Measurements from ENCODE around the gene LCE3B. TPM values are rescaled to one million over a fixed set of nuclear protein-coding genes. Genes with fewer than 3 reads are reported as not detected.

The LCE3B gene
- total RNA-seq = not detected
- not detected for polyA plus RNA-seq (2013, experiment 1 of 2)
- not detected for polyA plus RNA-seq (2013, experiment 2 of 2)
- total RNA-seq = 0 reads per million in 172 experiments

DNA sequence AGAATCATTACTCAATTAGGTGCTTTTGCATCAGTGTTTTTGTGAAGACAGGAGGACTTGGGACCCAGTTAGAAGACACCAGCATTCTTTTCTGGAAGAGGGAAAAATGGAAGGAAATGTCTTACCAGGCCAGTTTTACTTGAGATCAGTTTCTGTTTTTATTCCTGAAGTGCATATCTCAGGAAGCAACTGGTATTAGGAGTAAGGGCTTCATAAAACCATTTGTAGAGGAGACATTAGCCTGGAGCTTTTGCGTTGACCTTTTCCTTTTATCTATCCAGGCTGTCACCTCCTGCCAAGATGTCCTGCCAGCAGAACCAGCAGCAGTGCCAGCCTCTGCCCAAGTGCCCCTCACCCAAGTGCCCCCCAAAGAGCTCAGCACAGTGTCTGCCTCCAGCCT lies at the start of gene LCE3B:
Gene LCE3B (plus strand): TSS at position 301 of the 400 bp plus-strand sequence. CDS start 0 bp downstream, at position 301.
- intact Hi-C loops (cut with DNase I, micrococcal nuclease) = no loop called here
- no peak within 1 kb of the TSS for H3K27ac ChIP-seq (ENCODE audit: low read depth in 1 of 2, low read length in 2 of 2)
- H3K27me3 ChIP-seq (ENCODE audit: control insufficient read depth in 1 of 2, insufficient read depth in 2 of 2, low read length in 2 of 2) = peaks cover 0 to 14% of the 10 kb centered on the region in 2 experiments
- no peak for DNase-seq
- H3K27ac Mint-ChIP-seq = no peak within 1 kb of the TSS
- ChIA-PET CTCF (no interaction called here), POLR2A (no interaction called here)
- H3K4me3 Mint-ChIP-seq = no peak within 1 kb of the TSS
- no peak for ATAC-seq (ENCODE audit: poor library complexity)
- no peaks in the 10 kb centered on the region for H3K36me3 Mint-ChIP-seq (ENCODE audit: low read depth)
- H3K36me3 ChIP-seq (ENCODE audit: insufficient read depth, low read length) = no peaks in the 10 kb centered on the region
- peaks cover 6% of the 10 kb centered on the region for H3K9me3 Mint-ChIP-seq
- no peaks in the 10 kb centered on the region for H3K4me1 Mint-ChIP-seq (ENCODE audit: low read depth)
- H3K9me3 ChIP-seq (ENCODE audit: control insufficient read depth in 1 of 2, insufficient read depth in 1 of 2, low read length in 2 of 2) = no peaks in the 10 kb centered on the region
- no peak within 1 kb of the TSS for H3K4me3 ChIP-seq (ENCODE audit: low read length)
- H3K4me1 ChIP-seq (ENCODE audit: insufficient read depth, low read length) = no peaks in the 10 kb centered on the region
- no peaks in the 10 kb centered on the region for H3K27me3 Mint-ChIP-seq
- TF ChIP-seq, protein P1, sequence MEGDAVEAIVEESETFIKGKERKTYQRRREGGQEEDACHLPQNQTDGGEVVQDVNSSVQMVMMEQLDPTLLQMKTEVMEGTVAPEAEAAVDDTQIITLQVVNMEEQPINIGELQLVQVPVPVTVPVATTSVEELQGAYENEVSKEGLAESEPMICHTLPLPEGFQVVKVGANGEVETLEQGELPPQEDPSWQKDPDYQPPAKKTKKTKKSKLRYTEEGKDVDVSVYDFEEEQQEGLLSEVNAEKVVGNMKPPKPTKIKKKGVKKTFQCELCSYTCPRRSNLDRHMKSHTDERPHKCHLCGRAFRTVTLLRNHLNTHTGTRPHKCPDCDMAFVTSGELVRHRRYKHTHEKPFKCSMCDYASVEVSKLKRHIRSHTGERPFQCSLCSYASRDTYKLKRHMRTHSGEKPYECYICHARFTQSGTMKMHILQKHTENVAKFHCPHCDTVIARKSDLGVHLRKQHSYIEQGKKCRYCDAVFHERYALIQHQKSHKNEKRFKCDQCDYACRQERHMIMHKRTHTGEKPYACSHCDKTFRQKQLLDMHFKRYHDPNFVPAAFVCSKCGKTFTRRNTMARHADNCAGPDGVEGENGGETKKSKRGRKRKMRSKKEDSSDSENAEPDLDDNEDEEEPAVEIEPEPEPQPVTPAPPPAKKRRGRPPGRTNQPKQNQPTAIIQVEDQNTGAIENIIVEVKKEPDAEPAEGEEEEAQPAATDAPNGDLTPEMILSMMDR (IDR thresholded peaks at IDR 0.05) = no peak

DNA sequence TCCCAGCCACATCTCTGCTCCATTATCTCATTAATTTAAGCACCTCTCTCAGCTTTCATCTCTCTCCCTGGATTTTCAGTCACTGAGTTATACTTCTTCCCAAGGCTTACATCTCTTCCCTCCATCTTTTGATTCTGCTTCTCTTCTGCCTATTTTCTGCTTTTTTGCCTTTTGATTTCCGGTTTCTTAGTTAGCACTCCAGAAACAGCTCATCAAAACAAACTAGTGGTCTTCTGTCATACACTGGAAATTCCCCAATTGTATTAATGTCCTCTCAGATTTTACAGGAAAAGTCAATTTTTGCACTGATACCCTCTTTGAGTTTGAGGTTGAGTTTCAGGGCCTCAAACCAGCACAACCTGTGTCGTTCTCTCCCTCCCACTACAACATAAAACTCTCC lies 48.5 kb upstream of the LCE3B start:
- Mint-ChIP-seq H3K36me3 (ENCODE audit: low read depth) (no peaks in the 10 kb centered on the region), H3K9me3 (no peaks in the 10 kb centered on the region), H3K27ac (no peak overlapping the region), H3K4me3 (no peak overlapping the region), H3K27me3 (peaks cover 10% of the 10 kb centered on the region), H3K4me1 (ENCODE audit: low read depth) (no peaks in the 10 kb centered on the region)
- ChIA-PET POLR2A (no interaction called here), CTCF (no interaction called here)
- no peak overlapping the region for H3K27ac ChIP-seq (ENCODE audit: low read depth in 1 of 2, low read length in 2 of 2)
- H3K4me1 ChIP-seq (ENCODE audit: insufficient read depth, low read length) = no peaks in the 10 kb centered on the region
- ATAC-seq (ENCODE audit: poor library complexity) (no peak), DNase-seq (no peak)
- no peaks in the 10 kb centered on the region for H3K27me3 ChIP-seq (ENCODE audit: control insufficient read depth in 1 of 2, insufficient read depth in 2 of 2, low read length in 2 of 2)
- H3K9me3 ChIP-seq (ENCODE audit: control insufficient read depth in 1 of 2, insufficient read depth in 1 of 2, low read length in 2 of 2) = peaks cover 0 to 9% of the 10 kb centered on the region in 2 experiments
- no peak overlapping the region for H3K4me3 ChIP-seq (ENCODE audit: low read length)
- no peaks in the 10 kb centered on the region for H3K36me3 ChIP-seq (ENCODE audit: insufficient read depth, low read length)
- TF ChIP-seq, protein P1 (IDR thresholded peaks at IDR 0.05) = no peak
- intact Hi-C loops (cut with DNase I, micrococcal nuclease) = no loop called here

DNA sequence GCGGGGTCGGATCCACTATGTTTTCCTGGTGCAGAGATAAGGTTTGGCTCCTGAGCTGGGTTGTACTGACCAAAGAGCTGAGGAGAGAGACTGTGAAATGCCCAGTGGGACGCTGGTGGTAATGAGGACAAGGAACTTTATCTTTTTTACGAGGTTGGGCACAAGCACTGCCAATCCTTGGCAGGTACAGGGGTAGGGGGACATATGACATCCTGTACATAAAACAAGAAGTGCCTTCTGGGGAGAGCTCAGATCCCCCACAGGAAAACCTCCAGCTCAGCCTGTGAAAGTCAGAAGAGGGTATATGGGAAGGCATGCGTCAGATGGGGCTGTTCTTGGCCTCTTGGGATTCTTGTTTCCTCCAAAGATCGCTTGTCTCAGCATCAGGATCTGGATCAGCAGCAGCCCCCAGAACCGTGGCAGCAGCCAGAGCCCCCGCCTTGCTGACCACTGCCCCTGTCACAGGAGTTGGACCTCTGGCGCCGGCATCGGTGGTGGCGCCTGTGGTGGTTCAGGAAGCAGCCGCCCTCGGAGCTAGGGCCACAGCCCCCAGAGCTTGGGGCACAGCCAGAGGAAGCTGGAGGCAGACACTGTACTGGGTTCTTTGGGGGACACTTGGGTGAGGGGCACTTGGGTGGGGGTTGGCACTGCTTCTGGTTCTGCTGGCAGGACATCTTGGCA lies 47.9 kb upstream of the LCE3B start:
- H3K4me1 Mint-ChIP-seq (ENCODE audit: low read depth) = no peaks in the 10 kb centered on the region
- Histone ChIP-seq H3K9me3 (ENCODE audit: control insufficient read depth in 1 of 2, insufficient read depth in 1 of 2, low read length in 2 of 2) (peaks cover 0 to 15% of the 10 kb centered on the region in 2 experiments), H3K27ac (ENCODE audit: low read depth in 1 of 2, low read length in 2 of 2) (no peak overlapping the region), H3K27me3 (ENCODE audit: control insufficient read depth in 1 of 2, insufficient read depth in 2 of 2, low read length in 2 of 2) (no peaks in the 10 kb centered on the region), H3K36me3 (ENCODE audit: insufficient read depth, low read length) (no peaks in the 10 kb centered on the region), H3K4me3 (ENCODE audit: low read length) (no peak overlapping the region), H3K4me1 (ENCODE audit: insufficient read depth, low read length) (no peaks in the 10 kb centered on the region)
- TF ChIP-seq, protein P1 (IDR thresholded peaks at IDR 0.05) = no peak
- ChIA-PET CTCF (no interaction called here), POLR2A (no interaction called here)
- no peaks in the 10 kb centered on the region for H3K9me3 Mint-ChIP-seq
- intact Hi-C loops (cut with DNase I, micrococcal nuclease) = no loop called here
- ATAC-seq (ENCODE audit: poor library complexity) (no peak), DNase-seq (no peak)
- no peak overlapping the region for H3K27ac Mint-ChIP-seq
- no peaks in the 10 kb centered on the region for H3K36me3 Mint-ChIP-seq (ENCODE audit: low read depth)
- H3K27me3 Mint-ChIP-seq = peaks cover 11% of the 10 kb centered on the region
- no peak overlapping the region for H3K4me3 Mint-ChIP-seq
